Measurements from ENCODE around the gene GRID1.
A peak's percentile ranks its signal among the peaks of the same experiment; 100 is the strongest.
"Not testable (repeated sequence)": the region's sequence is repeated elsewhere in the genome, so short reads cannot be mapped to it uniquely, and the experiment has no call there.

The GRID1 gene

DNA sequence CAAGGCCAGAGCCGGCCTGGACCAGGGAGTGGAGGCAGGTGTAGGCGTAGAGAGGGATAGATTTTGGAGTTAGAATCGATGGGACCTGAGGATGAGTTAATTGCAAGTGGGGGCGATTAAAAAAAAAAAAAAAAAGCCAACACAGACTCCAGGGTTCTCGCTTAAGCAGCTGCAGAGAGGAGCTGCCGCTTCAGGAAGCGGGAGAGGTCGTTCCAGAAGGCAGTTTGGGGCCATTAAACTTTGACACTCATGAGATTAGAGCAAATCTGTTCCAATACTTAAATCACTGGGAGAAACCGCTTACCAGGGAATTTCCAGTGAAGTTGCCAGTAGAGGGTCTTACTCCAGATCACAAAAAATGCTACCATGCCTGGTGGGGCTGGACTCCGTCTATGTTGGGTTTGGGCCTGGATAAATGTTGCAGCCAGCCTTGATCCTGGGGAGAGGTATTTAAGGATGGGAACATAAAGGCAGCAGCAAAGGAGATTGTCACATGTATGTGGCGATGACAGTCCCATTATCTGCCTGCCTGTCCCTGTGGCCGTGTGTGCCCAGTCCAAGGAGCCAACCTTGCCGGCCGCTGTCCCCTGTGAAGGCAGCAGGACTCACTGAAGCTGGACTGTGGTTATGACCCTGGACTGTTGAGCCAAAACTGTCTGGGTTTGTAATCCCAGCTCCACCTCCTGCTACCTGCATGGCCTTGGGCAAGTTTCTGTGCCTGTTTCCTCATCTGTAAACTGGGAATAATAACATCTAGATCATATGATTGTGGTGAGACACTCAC lies 23.9 kb upstream of the GRID1 start:
- H3K27me3 ChIP-seq (ENCODE audit: insufficient read depth, low read length) = peaks cover 50% of the 10 kb centered on the region
- H3K4me1 ChIP-seq (ENCODE audit: insufficient read depth, low read length) = peaks cover 3% of the 10 kb centered on the region; the same call in 1 of the 2 replicates
- H3K9me3 ChIP-seq (ENCODE audit: insufficient read depth, low read depth, low read length) = no peaks in the 10 kb centered on the region
- no peak overlapping the region for H3K27ac ChIP-seq (ENCODE audit: low read length)
- H3K9ac ChIP-seq (ENCODE audit: low read depth, low read length) = peak overlapping the region; percentile 39; the same call in 1 of the 2 replicates
- peak overlapping the region; percentile 75; the same call in 1 of the 2 replicates for H3K4me3 ChIP-seq (ENCODE audit: low read length)
- H3K36me3 ChIP-seq (ENCODE audit: insufficient read depth, low read depth, low read length) = no peaks in the 10 kb centered on the region

- peak overlapping the region; percentile 48; the same call in 1 of the 2 replicates for H3K9ac ChIP-seq (ENCODE audit: low read depth, low read length)
- peak overlapping the region; percentile 75 for H3K4me3 ChIP-seq (ENCODE audit: low read length)
- peaks cover 3% of the 10 kb centered on the region; the same call in 1 of the 2 replicates for H3K4me1 ChIP-seq (ENCODE audit: insufficient read depth, low read length)
- no peaks in the 10 kb centered on the region for H3K36me3 ChIP-seq (ENCODE audit: insufficient read depth, low read depth, low read length)
- no peaks in the 10 kb centered on the region for H3K9me3 ChIP-seq (ENCODE audit: insufficient read depth, low read depth, low read length)
- H3K27ac ChIP-seq (ENCODE audit: low read length) = no peak overlapping the region
- peaks cover 50% of the 10 kb centered on the region for H3K27me3 ChIP-seq (ENCODE audit: insufficient read depth, low read length)
Observed at GRCh38 chr10:86389441-86390193, 23.0 kb upstream of the GRID1 start.

DNA sequence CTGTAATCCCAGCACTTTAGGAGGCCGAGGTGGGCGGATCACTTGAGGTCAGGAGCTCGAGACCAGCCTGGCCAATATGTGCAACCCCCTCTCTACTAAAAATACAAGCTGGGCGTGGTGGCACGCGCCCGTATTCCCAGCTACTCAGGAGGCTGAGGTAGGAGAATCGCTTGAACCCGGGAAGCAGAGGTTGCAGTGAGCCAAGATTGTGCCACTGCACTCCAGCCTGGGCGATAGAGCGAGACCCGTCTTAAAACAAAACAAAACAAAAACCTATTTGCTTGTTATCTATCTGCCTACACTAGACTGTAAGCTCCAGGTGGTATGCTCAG lies 22.5 kb upstream of the GRID1 start:
- H3K4me1 ChIP-seq (ENCODE audit: insufficient read depth, low read length); H3K36me3 ChIP-seq (ENCODE audit: insufficient read depth, low read depth, low read length); H3K27ac ChIP-seq (ENCODE audit: low read length); H3K9me3 ChIP-seq (ENCODE audit: insufficient read depth, low read depth, low read length): not testable (repeated sequence)
- H3K27me3 ChIP-seq (ENCODE audit: insufficient read depth, low read length) = peaks cover 50% of the 10 kb centered on the region
- H3K4me3 ChIP-seq (ENCODE audit: low read length) = peak overlapping the region; percentile 75
- peak overlapping the region; percentile 48; the same call in 1 of the 2 replicates for H3K9ac ChIP-seq (ENCODE audit: low read depth, low read length)

GRCh38 chr10:86388119-86388704 lies 21.6 kb upstream of the GRID1 start:
- Histone ChIP-seq H3K4me1 (ENCODE audit: insufficient read depth, low read length) (peaks cover 3% of the 10 kb centered on the region; the same call in 1 of the 2 replicates), H3K36me3 (ENCODE audit: insufficient read depth, low read depth, low read length) (no peaks in the 10 kb centered on the region), H3K27me3 (ENCODE audit: insufficient read depth, low read length) (peaks cover 50% of the 10 kb centered on the region), H3K27ac (ENCODE audit: low read length) (no peak overlapping the region), H3K9ac (ENCODE audit: low read depth, low read length) (no peak overlapping the region), H3K9me3 (ENCODE audit: insufficient read depth, low read depth, low read length) (no peaks in the 10 kb centered on the region), H3K4me3 (ENCODE audit: low read length) (no peak overlapping the region)

DNA sequence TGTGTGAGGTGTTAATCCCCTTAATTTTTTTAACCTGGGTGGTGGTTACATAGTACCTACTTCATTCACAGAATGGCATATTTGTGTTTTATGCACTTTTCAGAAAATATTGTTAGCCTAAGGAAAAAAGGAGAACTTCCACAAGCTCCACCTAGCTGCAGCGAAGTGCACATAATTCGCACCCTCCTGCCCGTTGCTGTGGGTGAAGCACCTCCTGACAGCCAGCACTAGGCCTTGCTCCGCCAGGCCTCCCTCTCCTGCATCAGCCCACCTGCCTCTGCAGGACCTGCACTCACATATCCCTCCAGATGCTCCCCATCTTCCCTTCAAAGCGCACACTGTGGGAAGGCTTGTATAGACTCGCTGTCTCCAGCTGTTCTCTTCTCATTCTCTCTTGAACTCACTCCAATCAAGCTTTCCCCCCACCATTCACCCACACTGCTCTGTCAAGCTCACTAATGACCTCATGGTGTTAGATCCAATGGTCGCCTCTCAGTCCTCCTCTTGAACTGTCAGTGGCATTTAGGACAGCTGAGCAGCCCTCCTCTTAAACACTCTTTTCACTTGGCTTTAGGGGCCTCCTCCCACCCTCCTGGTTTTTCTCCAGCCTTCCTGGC lies 20.7 kb upstream of the GRID1 start:
- peaks cover 44% of the 10 kb centered on the region for H3K27me3 ChIP-seq (ENCODE audit: insufficient read depth, low read length)

DNA sequence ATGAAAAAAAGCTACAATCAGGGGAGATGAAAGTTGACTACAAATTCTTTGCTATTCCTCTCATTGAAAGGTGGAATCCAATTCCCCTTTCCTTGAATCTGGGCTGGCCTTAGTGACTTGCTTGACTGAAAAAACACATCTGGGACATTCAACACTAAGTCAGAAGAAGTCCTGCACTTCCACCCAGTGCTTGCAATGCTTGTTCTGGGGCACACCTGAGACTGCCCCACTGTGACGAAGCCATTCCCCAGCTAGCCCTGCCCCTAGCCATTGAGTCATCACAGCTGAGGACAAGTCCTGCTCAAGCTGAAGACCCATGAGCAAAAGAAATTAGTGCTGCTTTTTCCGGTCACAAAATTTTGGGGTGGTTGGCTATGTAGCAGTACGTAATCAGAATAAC lies 19.2 kb upstream of the GRID1 start:
- Histone ChIP-seq H3K36me3 (ENCODE audit: insufficient read depth, low read depth, low read length) (no peaks in the 10 kb centered on the region), H3K27me3 (ENCODE audit: insufficient read depth, low read length) (peaks cover 29% of the 10 kb centered on the region), H3K9me3 (ENCODE audit: insufficient read depth, low read depth, low read length) (no peaks in the 10 kb centered on the region), H3K4me3 (ENCODE audit: low read length) (no peak overlapping the region), H3K4me1 (ENCODE audit: insufficient read depth, low read length) (peaks cover 3% of the 10 kb centered on the region; the same call in 1 of the 2 replicates), H3K9ac (ENCODE audit: low read depth, low read length) (no peak overlapping the region), H3K27ac (ENCODE audit: low read length) (no peak overlapping the region)

More for the DNA sequence above, 20.7 kb upstream of the GRID1 start:
- H3K9ac ChIP-seq (ENCODE audit: low read depth, low read length) = no peak overlapping the region
- no peak overlapping the region for H3K27ac ChIP-seq (ENCODE audit: low read length)
- H3K9me3 ChIP-seq (ENCODE audit: insufficient read depth, low read depth, low read length) = no peaks in the 10 kb centered on the region
- peaks cover 3% of the 10 kb centered on the region; the same call in 1 of the 2 replicates for H3K4me1 ChIP-seq (ENCODE audit: insufficient read depth, low read length)
- no peaks in the 10 kb centered on the region for H3K36me3 ChIP-seq (ENCODE audit: insufficient read depth, low read depth, low read length)
- H3K4me3 ChIP-seq (ENCODE audit: low read length) = no peak overlapping the region

DNA sequence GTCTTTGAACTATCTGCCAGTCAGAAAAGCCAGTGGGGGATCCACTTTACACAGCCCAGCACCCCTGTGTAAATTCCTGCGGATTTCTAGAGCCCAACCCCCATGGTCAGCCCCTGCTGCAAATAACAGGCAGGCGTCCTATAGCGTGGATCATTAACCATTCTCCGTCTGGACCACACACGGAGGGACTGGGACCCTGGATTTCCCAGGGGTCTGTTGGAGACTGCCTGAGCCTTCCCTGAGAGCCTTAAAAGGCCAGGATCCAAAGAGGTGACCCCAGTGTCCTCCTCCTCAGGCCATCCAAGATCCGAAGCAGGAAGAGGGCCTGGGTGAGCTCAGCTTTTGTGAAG lies 11.2 kb upstream of the GRID1 start:
- Histone ChIP-seq H3K27me3 (ENCODE audit: insufficient read depth, low read length) (peaks cover 40% of the 10 kb centered on the region), H3K27ac (ENCODE audit: low read length) (no peak overlapping the region), H3K4me1 (ENCODE audit: insufficient read depth, low read length) (no peaks in the 10 kb centered on the region), H3K9me3 (ENCODE audit: insufficient read depth, low read depth, low read length) (no peaks in the 10 kb centered on the region), H3K9ac (ENCODE audit: low read depth, low read length) (no peak overlapping the region), H3K36me3 (ENCODE audit: insufficient read depth, low read depth, low read length) (no peaks in the 10 kb centered on the region), H3K4me3 (ENCODE audit: low read length) (no peak overlapping the region)

DNA sequence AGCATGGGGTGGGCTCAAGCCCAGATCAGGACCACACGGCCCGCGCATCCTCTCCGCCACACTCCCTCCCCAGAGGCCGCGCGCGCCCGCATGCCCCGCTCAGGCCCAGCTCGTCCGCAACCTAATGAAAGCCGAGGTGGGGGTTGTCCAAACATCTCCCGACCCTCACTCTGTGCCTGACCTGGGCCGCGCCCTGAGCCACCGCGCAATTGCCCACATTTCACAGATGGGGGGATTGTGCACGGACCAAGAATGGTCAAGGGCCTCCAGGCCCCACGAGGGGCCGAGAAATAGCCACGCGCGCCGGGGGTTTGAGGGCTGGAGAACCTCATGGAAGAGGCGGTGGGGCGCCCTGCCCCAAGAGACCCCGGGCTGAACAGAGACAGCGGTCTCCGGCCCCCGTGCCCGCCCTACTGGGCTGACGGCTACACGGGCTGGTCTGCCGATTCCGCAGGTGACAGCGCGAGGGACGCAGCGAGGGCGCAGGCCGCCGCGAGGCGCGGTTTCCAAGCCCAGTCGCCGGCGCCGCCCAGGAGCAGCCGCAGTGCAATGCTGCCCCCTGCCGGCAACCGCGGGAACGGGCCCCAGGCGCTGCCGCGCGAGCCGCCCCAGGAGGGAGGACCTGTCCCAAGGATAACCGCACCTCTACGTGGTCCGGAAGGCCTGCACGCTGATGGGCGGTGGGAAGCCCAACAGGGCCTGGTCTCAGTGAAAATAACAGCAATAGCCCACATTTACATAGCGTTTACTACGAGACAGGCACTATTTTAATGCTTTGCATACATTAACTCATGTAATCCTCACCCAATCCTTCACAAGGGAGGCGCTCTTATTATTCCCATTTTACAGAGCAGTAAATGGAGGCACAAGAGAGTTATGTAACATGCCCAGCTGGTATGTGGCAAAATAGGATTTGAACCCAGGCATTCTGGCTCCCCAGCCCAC lies 10.5 kb upstream of the GRID1 start:
- Histone ChIP-seq H3K36me3 (ENCODE audit: insufficient read depth, low read depth, low read length) (no peaks in the 10 kb centered on the region), H3K27ac (ENCODE audit: low read length) (no peak overlapping the region), H3K27me3 (ENCODE audit: insufficient read depth, low read length) (peaks cover 46% of the 10 kb centered on the region), H3K4me3 (ENCODE audit: low read length) (peak overlapping the region; percentile 52; the same call in 1 of the 2 replicates), H3K4me1 (ENCODE audit: insufficient read depth, low read length) (no peaks in the 10 kb centered on the region), H3K9ac (ENCODE audit: low read depth, low read length) (no peak overlapping the region), H3K9me3 (ENCODE audit: insufficient read depth, low read depth, low read length) (no peaks in the 10 kb centered on the region)

- Histone ChIP-seq H3K4me3 (ENCODE audit: low read length) (no peak overlapping the region), H3K36me3 (ENCODE audit: insufficient read depth, low read depth, low read length) (no peaks in the 10 kb centered on the region), H3K9ac (ENCODE audit: low read depth, low read length) (no peak overlapping the region), H3K27me3 (ENCODE audit: insufficient read depth, low read length) (peaks cover 52% of the 10 kb centered on the region), H3K9me3 (ENCODE audit: insufficient read depth, low read depth, low read length) (no peaks in the 10 kb centered on the region), H3K27ac (ENCODE audit: low read length) (no peak overlapping the region), H3K4me1 (ENCODE audit: insufficient read depth, low read length) (no peaks in the 10 kb centered on the region)
Observed at GRCh38 chr10:86376403-86376802, 9.8 kb upstream of the GRID1 start.

DNA sequence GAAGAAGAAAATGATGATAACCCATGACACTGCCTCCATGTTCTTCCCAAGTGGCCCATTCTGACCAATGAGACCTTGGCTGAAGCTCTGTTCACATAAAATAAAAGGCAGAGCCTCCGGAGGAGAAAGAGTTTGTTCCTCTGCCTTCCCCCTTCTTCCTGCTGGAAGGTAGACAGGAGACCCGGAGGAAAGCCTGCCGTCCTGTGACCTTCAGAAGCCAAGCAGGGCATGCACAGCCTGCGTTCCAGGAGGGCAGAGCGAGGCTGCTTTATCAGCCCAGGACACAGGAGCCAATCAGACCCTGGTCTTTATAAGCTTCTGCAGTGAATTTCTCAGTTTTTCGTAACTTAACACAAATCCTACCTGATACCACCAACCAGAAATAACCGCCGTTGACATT lies 8.6 kb upstream of the GRID1 start:
- no peak overlapping the region for H3K9ac ChIP-seq (ENCODE audit: low read depth, low read length)
- H3K9me3 ChIP-seq (ENCODE audit: insufficient read depth, low read depth, low read length) = no peaks in the 10 kb centered on the region
- H3K4me3 ChIP-seq (ENCODE audit: low read length) = no peak overlapping the region
- H3K36me3 ChIP-seq (ENCODE audit: insufficient read depth, low read depth, low read length) = no peaks in the 10 kb centered on the region
- no peaks in the 10 kb centered on the region for H3K4me1 ChIP-seq (ENCODE audit: insufficient read depth, low read length)
- H3K27ac ChIP-seq (ENCODE audit: low read length) = no peak overlapping the region
- H3K27me3 ChIP-seq (ENCODE audit: insufficient read depth, low read length) = peaks cover 64% of the 10 kb centered on the region

- Histone ChIP-seq H3K9me3 (ENCODE audit: insufficient read depth, low read depth, low read length) (no peaks in the 10 kb centered on the region), H3K27ac (ENCODE audit: low read length) (no peak overlapping the region), H3K36me3 (ENCODE audit: insufficient read depth, low read depth, low read length) (no peaks in the 10 kb centered on the region), H3K27me3 (ENCODE audit: insufficient read depth, low read length) (peaks cover 70% of the 10 kb centered on the region), H3K4me1 (ENCODE audit: insufficient read depth, low read length) (no peaks in the 10 kb centered on the region), H3K9ac (ENCODE audit: low read depth, low read length) (no peak overlapping the region), H3K4me3 (ENCODE audit: low read length) (no peak overlapping the region)
Observed at GRCh38 chr10:86374664-86375063, 8.1 kb upstream of the GRID1 start.

Measured in iPS-20b (cell line).